Colonic mucosa (tissue), 4 donors: ENCODE results near the gene USP10. TPM values are rescaled to one million over a fixed set of nuclear protein-coding genes. Genes with fewer than 3 reads are reported as not detected.
A peak's percentile ranks its signal among the peaks of the same experiment; 100 is the strongest.

ENCODE experiments used
- DNase-seq: peaks from one replicate; pipeline ENCODE4 v3.0.0-alpha.2; 2020
- H3K27ac ChIP-seq: fragments of 200-600 bp; one replicate; pipeline ENCODE4 v1.8.0; 2021
- H3K27me3 ChIP-seq: fragments of 200-600 bp; one replicate; pipeline ENCODE4 v1.8.0; 2021
- H3K36me3 ChIP-seq: fragments of 200-600 bp; one replicate; pipeline ENCODE4 v1.8.0; 2021
- H3K4me1 ChIP-seq: fragments of 200-600 bp; one replicate; pipeline ENCODE4 v1.8.0; 2021; ENCODE audit warnings: mild to moderate bottlenecking
- H3K4me3 ChIP-seq: fragments of 200-600 bp; one replicate; pipeline ENCODE4 v1.8.0; 2021
- H3K9ac ChIP-seq, 2 donors: one replicate each; pipeline ENCODE4 v1.7.0; 2013; ENCODE audit warnings: control low read depth in 2 of 2, low read depth in 2 of 2, low read length in 2 of 2
- H3K9me3 ChIP-seq: fragments of 200-600 bp; one replicate; pipeline ENCODE4 v1.8.0; 2021
- intact Hi-C: fragments of 100-400 bp; cut with DNase I; formaldehyde crosslinking; loops from one replicate; pipeline ENCODE4 v1.14.1; 2022
- total RNA-seq, 2 donors: library from RNA; stranded (reverse); fragmentation: NEBNext Ultra II Directional in 1 of 2; extraction: Animal tissue kit (Norgen Biotek cat#: 25700) in 1 of 2; gene quantifications; one replicate each; pipeline ENCODE4 v1.2.1, GENCODE V29; 2021
- TF ChIP-seq, protein P1 (sequence below): fragments of 200-600 bp; IDR thresholded peaks from one replicate; pipeline ENCODE4 v1.8.0; 2022; ENCODE audit warnings: antibody characterized with exemption, mild to moderate bottlenecking
- donor health status: healthy.
- donor health status: DM: no; HTN: no; CAD: no.
- donor health status: DM: no; HTN: no; CAD: no.

Gene USP10
- total RNA-seq, 2 donors from 2014 or later, result 70.0 to 88.2 TPM

DNA sequence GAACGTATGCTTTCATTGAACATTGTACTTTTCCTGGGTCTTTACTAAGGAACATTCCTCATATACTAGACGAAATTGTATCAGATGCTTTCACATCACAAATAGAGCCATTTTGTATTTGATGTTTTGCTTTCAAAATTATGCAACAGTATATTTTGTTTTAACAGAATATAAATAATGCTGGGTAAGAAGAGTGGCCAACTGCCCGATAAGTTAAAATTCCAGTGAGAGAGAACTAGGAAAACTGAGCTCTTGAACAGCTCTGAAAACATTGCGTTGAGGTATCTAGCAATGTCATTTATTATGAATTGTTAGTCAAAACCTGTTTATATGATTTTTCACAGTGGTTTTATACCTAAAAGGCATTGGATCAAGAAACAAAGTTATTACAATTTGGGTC, 50.8 kb downstream of the USP10 start:
- no peak overlapping the region for H3K4me3 ChIP-seq
- H3K27ac ChIP-seq, result no peak overlapping the region
- H3K36me3 ChIP-seq, result no peaks in the 10 kb centered on the region
- DNase-seq, result no peak
- peaks cover 7% of the 10 kb centered on the region for H3K4me1 ChIP-seq
- H3K27me3 ChIP-seq, result no peaks in the 10 kb centered on the region
- no peak overlapping the region for H3K9ac ChIP-seq
- TF ChIP-seq, protein P1, sequence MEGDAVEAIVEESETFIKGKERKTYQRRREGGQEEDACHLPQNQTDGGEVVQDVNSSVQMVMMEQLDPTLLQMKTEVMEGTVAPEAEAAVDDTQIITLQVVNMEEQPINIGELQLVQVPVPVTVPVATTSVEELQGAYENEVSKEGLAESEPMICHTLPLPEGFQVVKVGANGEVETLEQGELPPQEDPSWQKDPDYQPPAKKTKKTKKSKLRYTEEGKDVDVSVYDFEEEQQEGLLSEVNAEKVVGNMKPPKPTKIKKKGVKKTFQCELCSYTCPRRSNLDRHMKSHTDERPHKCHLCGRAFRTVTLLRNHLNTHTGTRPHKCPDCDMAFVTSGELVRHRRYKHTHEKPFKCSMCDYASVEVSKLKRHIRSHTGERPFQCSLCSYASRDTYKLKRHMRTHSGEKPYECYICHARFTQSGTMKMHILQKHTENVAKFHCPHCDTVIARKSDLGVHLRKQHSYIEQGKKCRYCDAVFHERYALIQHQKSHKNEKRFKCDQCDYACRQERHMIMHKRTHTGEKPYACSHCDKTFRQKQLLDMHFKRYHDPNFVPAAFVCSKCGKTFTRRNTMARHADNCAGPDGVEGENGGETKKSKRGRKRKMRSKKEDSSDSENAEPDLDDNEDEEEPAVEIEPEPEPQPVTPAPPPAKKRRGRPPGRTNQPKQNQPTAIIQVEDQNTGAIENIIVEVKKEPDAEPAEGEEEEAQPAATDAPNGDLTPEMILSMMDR, result no peak
- H3K9me3 ChIP-seq, result no peaks in the 10 kb centered on the region
- intact Hi-C loops, result loop anchor here (5.0 kb wide), 1 partner anchor 222 kb away; no protein-coding TSS in a partner anchor

DNA sequence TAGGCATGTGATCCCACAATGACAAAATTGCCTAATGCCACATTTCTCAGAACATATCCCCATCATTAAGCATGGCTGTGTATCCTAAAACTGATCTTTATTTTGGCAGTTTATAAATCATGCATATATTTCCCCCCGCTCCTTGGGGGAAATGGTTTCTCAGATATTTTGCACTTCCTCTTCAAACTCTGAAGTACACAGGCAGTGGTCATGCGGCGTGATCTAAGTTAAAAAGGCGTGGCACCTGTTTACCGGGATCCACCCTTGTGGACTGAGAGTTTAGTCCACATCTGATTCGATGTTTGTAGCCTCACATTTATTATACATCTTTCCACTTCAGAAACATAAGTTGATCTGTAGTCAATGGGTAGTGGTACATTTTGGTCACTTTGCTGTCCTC, 51.4 kb downstream of the USP10 start:
- H3K27ac ChIP-seq, result no peak overlapping the region
- peaks cover 7% of the 10 kb centered on the region for H3K4me1 ChIP-seq
- no peak overlapping the region for H3K9ac ChIP-seq
- TF ChIP-seq, protein P1, result no peak
- no peaks in the 10 kb centered on the region for H3K36me3 ChIP-seq
- peak; percentile 48 for DNase-seq
- no peak overlapping the region for H3K4me3 ChIP-seq
- intact Hi-C loops, result loop anchor here (5.0 kb wide), 1 partner anchor 221 kb away; no protein-coding TSS in a partner anchor
- H3K27me3 ChIP-seq, result no peaks in the 10 kb centered on the region
- H3K9me3 ChIP-seq, result no peaks in the 10 kb centered on the region

DNA sequence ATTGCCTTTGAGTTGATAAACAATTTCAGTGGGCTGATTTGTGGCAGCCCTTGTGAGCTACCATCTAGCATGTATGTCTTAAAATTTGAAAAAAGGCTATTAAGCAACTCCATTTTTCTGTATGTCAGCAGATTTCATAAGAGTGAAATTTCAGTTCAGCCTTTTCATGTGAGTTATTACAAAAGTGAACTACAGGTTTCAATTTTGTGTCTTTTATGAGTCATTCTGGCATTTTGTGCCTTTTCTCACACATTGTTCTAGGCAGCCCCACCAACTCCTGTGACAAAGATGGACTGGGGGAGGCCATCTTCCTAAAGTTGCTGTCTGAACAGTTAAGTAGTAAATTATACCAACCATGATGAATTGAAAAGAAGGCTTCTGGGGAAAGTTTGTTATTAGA, 52.1 kb downstream of the USP10 start:
- H3K36me3 ChIP-seq, result no peaks in the 10 kb centered on the region
- intact Hi-C loops, result loop anchor here (5.0 kb wide), 1 partner anchor 220 kb away; no protein-coding TSS in a partner anchor
- H3K4me3 ChIP-seq, result no peak overlapping the region
- no peak overlapping the region for H3K27ac ChIP-seq
- no peaks in the 10 kb centered on the region for H3K9me3 ChIP-seq
- DNase-seq, result no peak
- no peak overlapping the region for H3K9ac ChIP-seq
- peaks cover 7% of the 10 kb centered on the region for H3K4me1 ChIP-seq
- TF ChIP-seq, protein P1, result no peak
- no peaks in the 10 kb centered on the region for H3K27me3 ChIP-seq

DNA sequence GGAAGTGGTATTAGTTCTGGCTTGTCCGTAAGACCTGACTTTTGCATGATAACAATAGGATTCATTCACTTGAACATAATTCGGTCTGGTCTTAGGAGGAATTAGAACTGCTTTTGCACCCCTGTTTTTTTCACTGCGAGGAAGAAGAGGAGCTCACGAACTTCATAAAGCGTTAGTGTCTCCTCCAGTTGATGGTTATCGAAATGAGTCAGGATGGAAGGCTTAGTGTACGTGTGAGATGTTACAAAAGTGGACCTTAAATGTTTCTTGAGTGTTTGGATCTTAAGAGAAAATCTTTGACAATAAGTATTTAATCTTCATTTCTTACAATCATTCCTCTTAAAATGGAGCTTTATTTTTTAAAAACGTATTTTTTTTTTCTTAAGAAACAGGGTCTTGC, 52.8 kb downstream of the USP10 start:
- H3K27me3 ChIP-seq, result no peaks in the 10 kb centered on the region
- no peak for DNase-seq
- no peaks in the 10 kb centered on the region for H3K9me3 ChIP-seq
- no peak overlapping the region for H3K27ac ChIP-seq
- no peaks in the 10 kb centered on the region for H3K36me3 ChIP-seq
- TF ChIP-seq, protein P1, result no peak
- no peak overlapping the region for H3K4me3 ChIP-seq
- peaks cover 7% of the 10 kb centered on the region for H3K4me1 ChIP-seq
- intact Hi-C loops, result loop anchor here (5.0 kb wide), 1 partner anchor 220 kb away; no protein-coding TSS in a partner anchor
- H3K9ac ChIP-seq, result no peak overlapping the region

DNA sequence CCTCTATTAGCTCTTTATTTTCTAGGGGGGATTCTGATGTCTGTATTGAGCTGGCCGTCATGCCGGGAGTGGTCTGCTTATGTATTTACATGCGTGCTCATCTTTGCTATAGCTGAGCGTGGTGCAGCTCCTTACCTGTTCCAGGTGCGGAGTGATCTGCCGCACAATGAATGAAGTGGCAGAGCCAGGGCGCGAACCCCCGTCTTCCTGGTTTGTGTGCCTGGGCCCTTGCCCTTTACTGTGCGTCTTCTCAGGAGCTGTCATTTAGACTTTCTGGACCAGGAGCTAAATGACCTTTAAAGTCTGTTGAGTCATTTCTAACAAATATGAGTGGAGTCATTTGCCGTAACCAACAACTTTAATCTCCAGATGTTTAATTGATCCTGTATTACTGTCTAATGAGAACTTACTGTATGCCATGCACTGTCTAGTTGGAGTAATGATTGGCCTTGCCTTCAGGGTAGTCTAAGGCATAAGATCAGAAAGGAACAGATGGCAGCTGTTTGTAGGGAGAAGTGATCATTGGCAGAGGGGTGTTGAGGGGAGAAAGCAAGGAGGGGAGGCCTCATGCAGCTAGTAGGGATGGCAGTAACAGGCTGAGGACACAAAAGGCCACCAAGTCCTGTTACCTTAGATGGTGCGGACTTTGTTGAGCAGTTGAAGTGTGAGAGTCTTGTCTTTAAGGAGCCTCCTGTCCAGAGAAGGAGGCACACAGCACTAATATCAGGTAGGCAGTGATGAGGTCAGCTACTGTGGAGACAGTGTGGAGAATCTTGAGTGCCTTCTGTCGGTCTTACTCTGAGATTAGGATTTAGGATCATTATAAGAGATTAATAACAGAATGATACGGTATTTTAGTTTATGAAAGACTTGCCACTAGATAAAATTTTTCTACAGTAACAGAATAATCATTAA, 53.9 kb downstream of the USP10 start:
- Histone ChIP-seq H3K9me3 (no peaks in the 10 kb centered on the region), H3K4me3 (no peak overlapping the region), H3K4me1 (peaks cover 7% of the 10 kb centered on the region), H3K27ac (no peak overlapping the region), H3K36me3 (no peaks in the 10 kb centered on the region), H3K27me3 (no peaks in the 10 kb centered on the region), H3K9ac (no peak overlapping the region)
- no peak for DNase-seq
- TF ChIP-seq, protein P1, result no peak
- intact Hi-C loops, result loop anchor here (5.0 kb wide), 1 partner anchor 219 kb away; no protein-coding TSS in a partner anchor
